A549 (cell line): ENCODE data around the gene CERS6. TPM values are rescaled to one million over a fixed set of nuclear protein-coding genes. Genes with fewer than 3 reads are reported as not detected.

Source experiments
- ATAC-seq, 2 experiments: fragments of 200-7000 bp in 1 of 2; fragments of >200 bp in 1 of 2; cut with Nextera tagmentation in 1 of 2; cut with Tn5 transposase in 1 of 2; 3 replicates each; pipeline versions ENCODE4 v1.8.0 to v1.9.1; 2018 to 2020; ENCODE audit warnings: mild to moderate bottlenecking in 1 of 2, moderate library complexity in 1 of 2
- CTCF ChIA-PET: fragments of 300-600 bp; sonication (Branson Sonifier 250); formaldehyde crosslinking; extraction: SDS; loops from one replicate; lab custom pipeline; 2021; ENCODE audit warnings: antibody characterized with exemption, inconsistent platforms; lab: Yijun Ruan, JAX
- POLR2A ChIA-PET: fragments of 350-600 bp; formaldehyde crosslinking; extraction: SDS; loops from one replicate; lab custom pipeline; 2021; ENCODE audit warnings: antibody characterized with exemption, inconsistent platforms; lab: Yijun Ruan, JAX
- DNase-seq, 2 experiments: peaks; one replicate each; pipeline versions ENCODE4 v3.0.0 to v3.0.0-alpha.2; 2011 to 2016; ENCODE audit warnings: low read depth in 1 of 2, low spot score in 1 of 2
- FAIRE-seq: peaks from 2 replicates; lab custom pipeline; 2011; peaks lifted over from hg19 to GRCh38; lab: Jason Lieb, UNC
- H3K27ac ChIP-seq, 2 experiments: fragments of >200 bp; sonication (Bioruptor Twin); formaldehyde crosslinking; 3 replicates each; pipeline ENCODE4 v1.5.1; 2016 to 2017
- H3K4me1 ChIP-seq: fragments of >200 bp; sonication (Bioruptor Twin); formaldehyde crosslinking; 3 replicates; pipeline ENCODE4 v1.6.1; 2016
- H3K4me2 ChIP-seq: fragments of >200 bp; sonication (Bioruptor Twin); formaldehyde crosslinking; 3 replicates; pipeline ENCODE4 v1.6.1; 2016
- H3K4me3 ChIP-seq: fragments of >200 bp; sonication (Bioruptor Twin); formaldehyde crosslinking; 3 replicates; pipeline ENCODE4 v1.5.1; 2016
- H3K9me3 ChIP-seq: fragments of >200 bp; sonication (Bioruptor Twin); formaldehyde crosslinking; 3 replicates; pipeline ENCODE4 v1.6.1; 2016
- BHLHE40 ChIP-seq: IDR thresholded peaks from 2 replicates; pipeline ENCODE4 v1.6.1; 2012; ENCODE audit warnings: low read depth, low read length, inconsistent platforms
- CHD4 ChIP-seq: fragments of 200-600 bp; sonication (generic); IDR thresholded peaks from 2 replicates; pipeline ENCODE4 v1.6.1; 2016; ENCODE audit warnings: antibody characterized with exemption, mild to moderate bottlenecking, borderline replicate concordance
- FOSB ChIP-seq: fragments of 250-450 bp; sonication (Bioruptor Pico); IDR thresholded peaks from 2 replicates; pipeline ENCODE4 v1.5.0; 2020; ENCODE audit warnings: mild to moderate bottlenecking, moderate library complexity
- FOSL2 ChIP-seq, 2 experiments: fragments of 450-650 bp in 1 of 2; fragments of >200 bp in 1 of 2; sonication (Bioruptor Twin) in 1 of 2; formaldehyde crosslinking; IDR thresholded peaks; 2 replicates each; pipeline versions ENCODE4 v1.5.0 to v1.6.1; 2016 to 2020; ENCODE audit warnings: mild to moderate bottlenecking in 1 of 2, moderate library complexity in 1 of 2
- GATA3 ChIP-seq: IDR thresholded peaks from 2 replicates; pipeline ENCODE4 v1.6.1; 2012; ENCODE audit warnings: borderline replicate concordance
- HEYL ChIP-seq: fragments of 250-450 bp; sonication (Bioruptor Pico); IDR thresholded peaks from 2 replicates; pipeline ENCODE4 v1.8.0; 2021; ENCODE audit warnings: mild to moderate bottlenecking, moderate library complexity
- HOXB13 ChIP-seq: fragments of 250-450 bp; sonication (Bioruptor Pico); IDR thresholded peaks from 2 replicates; pipeline ENCODE4 v1.5.0; 2020; ENCODE audit warnings: low read depth, mild to moderate bottlenecking, moderate library complexity
- HOXB5 ChIP-seq: fragments of 250-450 bp; sonication (Bioruptor Pico); IDR thresholded peaks from 2 replicates; pipeline ENCODE4 v1.5.0; 2020; ENCODE audit warnings: mild to moderate bottlenecking, moderate library complexity
- JUN ChIP-seq, 2 experiments: fragments of >200 bp; sonication (Bioruptor Twin); formaldehyde crosslinking; IDR thresholded peaks; 2 replicates in 1 of 2; 3 replicates in 1 of 2; pipeline ENCODE4 v1.6.1; 2016 to 2017
- KDM1A ChIP-seq: fragments of 200-600 bp; sonication (generic); IDR thresholded peaks from 2 replicates; pipeline ENCODE4 v1.6.1; 2016; ENCODE audit warnings: low read depth, mild to moderate bottlenecking
- KDM5A ChIP-seq: fragments of 200-600 bp; sonication (generic); IDR thresholded peaks from 2 replicates; pipeline ENCODE4 v1.6.1; 2016; ENCODE audit warnings: antibody characterized with exemption, mild to moderate bottlenecking
- MYC ChIP-seq: IDR thresholded peaks from 2 replicates; pipeline ENCODE4 v1.6.1; 2012; ENCODE audit warnings: mild to moderate bottlenecking, inconsistent platforms, low read length, improper control_type of control experiment, borderline replicate concordance
- NPAS2 ChIP-seq: fragments of 250-450 bp; sonication (Bioruptor Pico); IDR thresholded peaks from 2 replicates; pipeline ENCODE4 v1.8.0; 2022; ENCODE audit warnings: mild to moderate bottlenecking, moderate library complexity, borderline replicate concordance
- NR3C1 ChIP-seq: fragments of >200 bp; sonication (Bioruptor Twin); formaldehyde crosslinking; IDR thresholded peaks from 3 replicates; pipeline ENCODE4 v1.6.1; 2017
- POLR2A ChIP-seq: IDR thresholded peaks from 2 replicates; pipeline ENCODE4 v1.6.1; 2012; ENCODE audit warnings: mild to moderate bottlenecking, low read length
- POLR2AphosphoS2 ChIP-seq: conservative IDR thresholded peaks from 2 replicates; pipeline ENCODE4 v1.6.1; 2012; ENCODE audit warnings: low read length, improper control_type of control experiment, inconsistent platforms
- RARB ChIP-seq: fragments of 250-450 bp; sonication (Bioruptor Pico); IDR thresholded peaks from 2 replicates; pipeline ENCODE4 v1.8.0; 2021; ENCODE audit warnings: mild to moderate bottlenecking, moderate library complexity
- RCOR1 ChIP-seq: fragments of 150-350 bp; IDR thresholded peaks from 2 replicates; pipeline ENCODE4 v1.6.1; 2014; ENCODE audit warnings: antibody characterized with exemption, low read length, low read depth
- RNF2 ChIP-seq: fragments of 200-600 bp; sonication (generic); IDR thresholded peaks from 2 replicates; pipeline ENCODE4 v1.6.1; 2016; ENCODE audit warnings: low read depth, mild to moderate bottlenecking, antibody characterized with exemption, moderate library complexity, borderline replicate concordance
- SREBF2 ChIP-seq: fragments of 450-650 bp; IDR thresholded peaks from 2 replicates; pipeline ENCODE4 v1.6.1; 2014; ENCODE audit warnings: mild to moderate bottlenecking, moderate library complexity
- TFCP2L1 ChIP-seq: fragments of 250-450 bp; sonication (Bioruptor Pico); IDR thresholded peaks from 2 replicates; pipeline ENCODE4 v1.5.0; 2021; ENCODE audit warnings: mild to moderate bottlenecking
- ZFP36 ChIP-seq: fragments of 450-650 bp; IDR thresholded peaks from 2 replicates; pipeline ENCODE4 v1.6.1; 2014; ENCODE audit warnings: borderline replicate concordance; ENCODE audit not compliant: partially characterized antibody
- WGBS: methylation state at CpG from one replicate; pipeline ENCODE4 v1.1.6; 2017; ENCODE audit errors: missing lambda C conversion rate; 5-methylcytosine and 5-hydroxymethylcytosine counted together
- polyA plus RNA-seq, 4 experiments: library from polyadenylated mRNA; depleted of rRNA in 3 of 4; stranded (reverse); fragments of >200 nt; fragmentation: RNase III in 1 of 4; extraction: RNeasy Plus Mini Kit Qiagen cat#74134 plus additional on column Dnase treatment in 1 of 4; gene quantifications; 2 replicates in 3 of 4; 3 replicates in 1 of 4; pipeline ENCODE4 v1.2.3, GENCODE V29; 2011 to 2017
- TF ChIP-seq, protein P1 (sequence below): IDR thresholded peaks from 2 replicates; pipeline ENCODE4 v1.6.1; 2012; ENCODE audit warnings: low read depth, borderline replicate concordance
- TF ChIP-seq, protein P2 (sequence below): fragments of 200-600 bp; sonication (generic); IDR thresholded peaks from 2 replicates; pipeline ENCODE4 v1.6.1; 2016; ENCODE audit warnings: antibody characterized with exemption, mild to moderate bottlenecking, moderate library complexity
- TF ChIP-seq, protein P3 (sequence below): fragments of >200 bp; sonication (Bioruptor Twin); formaldehyde crosslinking; IDR thresholded peaks from 3 replicates; pipeline ENCODE4 v1.6.1; 2016
- TF ChIP-seq, protein P4 (sequence below): fragments of >200 bp; sonication (Bioruptor Twin); formaldehyde crosslinking; IDR thresholded peaks from 2 replicates; pipeline ENCODE4 v1.6.1; 2016
- TF ChIP-seq, protein P5 (sequence below): IDR thresholded peaks from 2 replicates; pipeline ENCODE4 v1.6.1; 2012

Gene CERS6
- polyA plus RNA-seq, 2 of the 4 experiments (the other 2 are of a cell fraction), result 12.0 to 16.9 TPM

DNA sequence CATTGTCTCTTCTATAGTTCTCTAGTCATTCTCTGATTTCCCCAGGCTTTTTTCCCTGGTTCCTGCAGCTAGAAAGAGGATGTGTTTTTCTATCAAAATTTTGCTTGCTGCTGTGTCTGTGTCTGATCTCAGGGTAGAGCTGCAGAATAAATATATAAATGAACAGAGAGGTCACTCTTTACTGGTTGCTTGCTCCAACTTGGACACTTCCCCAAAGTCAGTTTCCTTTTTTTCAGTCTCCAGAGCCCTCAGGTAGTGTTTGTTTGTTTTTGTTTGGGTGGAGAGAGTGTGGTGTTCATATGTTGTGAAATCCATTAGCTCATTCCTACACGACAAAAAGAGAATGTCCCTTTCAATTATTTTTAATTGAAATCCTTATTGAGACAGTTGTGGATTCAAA, 85.8 kb downstream of the CERS6 start:
- POLR2A ChIA-PET, result no interaction called here

DNA sequence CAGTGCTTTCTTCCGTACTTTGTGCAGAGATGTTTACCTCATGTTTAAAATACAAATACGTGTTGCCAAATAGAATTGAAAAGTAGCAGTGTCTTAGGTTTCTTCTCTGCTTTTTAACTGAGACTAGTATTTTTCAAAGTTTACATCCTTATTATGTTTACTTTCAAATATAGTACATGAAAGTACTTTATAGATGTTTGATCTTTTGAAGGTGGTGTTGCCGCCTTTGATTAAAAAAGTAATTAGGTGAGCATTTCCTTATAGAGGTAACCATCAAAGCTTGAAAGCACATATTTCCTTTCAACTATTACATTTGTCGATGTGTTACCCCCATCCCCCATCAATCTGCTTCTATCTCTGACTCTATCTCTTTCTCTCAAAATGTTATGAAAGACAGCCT, 87.0 kb downstream of the CERS6 start:
- ChIA-PET CTCF (no interaction called here), POLR2A (no interaction called here)
- no peak for TF ChIP-seq KDM5A
- TF ChIP-seq, protein P1, sequence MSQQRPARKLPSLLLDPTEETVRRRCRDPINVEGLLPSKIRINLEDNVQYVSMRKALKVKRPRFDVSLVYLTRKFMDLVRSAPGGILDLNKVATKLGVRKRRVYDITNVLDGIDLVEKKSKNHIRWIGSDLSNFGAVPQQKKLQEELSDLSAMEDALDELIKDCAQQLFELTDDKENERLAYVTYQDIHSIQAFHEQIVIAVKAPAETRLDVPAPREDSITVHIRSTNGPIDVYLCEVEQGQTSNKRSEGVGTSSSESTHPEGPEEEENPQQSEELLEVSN, result no peak
- TF ChIP-seq, protein P2, sequence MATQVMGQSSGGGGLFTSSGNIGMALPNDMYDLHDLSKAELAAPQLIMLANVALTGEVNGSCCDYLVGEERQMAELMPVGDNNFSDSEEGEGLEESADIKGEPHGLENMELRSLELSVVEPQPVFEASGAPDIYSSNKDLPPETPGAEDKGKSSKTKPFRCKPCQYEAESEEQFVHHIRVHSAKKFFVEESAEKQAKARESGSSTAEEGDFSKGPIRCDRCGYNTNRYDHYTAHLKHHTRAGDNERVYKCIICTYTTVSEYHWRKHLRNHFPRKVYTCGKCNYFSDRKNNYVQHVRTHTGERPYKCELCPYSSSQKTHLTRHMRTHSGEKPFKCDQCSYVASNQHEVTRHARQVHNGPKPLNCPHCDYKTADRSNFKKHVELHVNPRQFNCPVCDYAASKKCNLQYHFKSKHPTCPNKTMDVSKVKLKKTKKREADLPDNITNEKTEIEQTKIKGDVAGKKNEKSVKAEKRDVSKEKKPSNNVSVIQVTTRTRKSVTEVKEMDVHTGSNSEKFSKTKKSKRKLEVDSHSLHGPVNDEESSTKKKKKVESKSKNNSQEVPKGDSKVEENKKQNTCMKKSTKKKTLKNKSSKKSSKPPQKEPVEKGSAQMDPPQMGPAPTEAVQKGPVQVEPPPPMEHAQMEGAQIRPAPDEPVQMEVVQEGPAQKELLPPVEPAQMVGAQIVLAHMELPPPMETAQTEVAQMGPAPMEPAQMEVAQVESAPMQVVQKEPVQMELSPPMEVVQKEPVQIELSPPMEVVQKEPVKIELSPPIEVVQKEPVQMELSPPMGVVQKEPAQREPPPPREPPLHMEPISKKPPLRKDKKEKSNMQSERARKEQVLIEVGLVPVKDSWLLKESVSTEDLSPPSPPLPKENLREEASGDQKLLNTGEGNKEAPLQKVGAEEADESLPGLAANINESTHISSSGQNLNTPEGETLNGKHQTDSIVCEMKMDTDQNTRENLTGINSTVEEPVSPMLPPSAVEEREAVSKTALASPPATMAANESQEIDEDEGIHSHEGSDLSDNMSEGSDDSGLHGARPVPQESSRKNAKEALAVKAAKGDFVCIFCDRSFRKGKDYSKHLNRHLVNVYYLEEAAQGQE, result no peak
- TF ChIP-seq FOSL2 (IDR thresholded peaks at IDR 0.05), result no peak
- no peak for TF ChIP-seq FOSL2 (CRISPR knock-in tag; IDR thresholded peaks at IDR 0.05)
- no peak for TF ChIP-seq SREBF2
- TF ChIP-seq, protein P3, sequence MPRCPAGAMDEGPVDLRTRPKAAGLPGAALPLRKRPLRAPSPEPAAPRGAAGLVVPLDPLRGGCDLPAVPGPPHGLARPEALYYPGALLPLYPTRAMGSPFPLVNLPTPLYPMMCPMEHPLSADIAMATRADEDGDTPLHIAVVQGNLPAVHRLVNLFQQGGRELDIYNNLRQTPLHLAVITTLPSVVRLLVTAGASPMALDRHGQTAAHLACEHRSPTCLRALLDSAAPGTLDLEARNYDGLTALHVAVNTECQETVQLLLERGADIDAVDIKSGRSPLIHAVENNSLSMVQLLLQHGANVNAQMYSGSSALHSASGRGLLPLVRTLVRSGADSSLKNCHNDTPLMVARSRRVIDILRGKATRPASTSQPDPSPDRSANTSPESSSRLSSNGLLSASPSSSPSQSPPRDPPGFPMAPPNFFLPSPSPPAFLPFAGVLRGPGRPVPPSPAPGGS, result no peak
- TF ChIP-seq, protein P4, sequence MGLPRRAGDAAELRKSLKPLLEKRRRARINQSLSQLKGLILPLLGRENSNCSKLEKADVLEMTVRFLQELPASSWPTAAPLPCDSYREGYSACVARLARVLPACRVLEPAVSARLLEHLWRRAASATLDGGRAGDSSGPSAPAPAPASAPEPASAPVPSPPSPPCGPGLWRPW, result no peak
- no peak for TF ChIP-seq JUN (IDR thresholded peaks at IDR 0.05)
- TF ChIP-seq BHLHE40, result no peak
- no peak for TF ChIP-seq CHD4
- TF ChIP-seq NPAS2 (CRISPR knock-in tag), result no peak
- TF ChIP-seq HOXB5, result no peak
- TF ChIP-seq POLR2AphosphoS2, result no peak
- TF ChIP-seq MYC, result no peak
- no peak for TF ChIP-seq RNF2
- no peaks in the 10 kb centered on the region for H3K9me3 ChIP-seq
- no peak overlapping the region for H3K4me3 ChIP-seq
- peaks cover 21% of the 10 kb centered on the region for H3K4me1 ChIP-seq
- H3K27ac ChIP-seq, result no peak overlapping the region
- 86% methylated on average over 4 of the region's 4 CpGs for WGBS
- no peak overlapping the region for H3K4me2 ChIP-seq
- FAIRE-seq (no peak), DNase-seq (no peak), ATAC-seq (no peak)

More for the DNA sequence above, 85.8 kb downstream of the CERS6 start:
- TF ChIP-seq CHD4 (no peak), NR3C1 (no peak), RARB (CRISPR knock-in tag) (no peak), GATA3 (no peak), RNF2 (no peak), KDM1A (no peak), TFCP2L1 (CRISPR knock-in tag) (no peak), HEYL (no peak), HOXB5 (no peak), ZFP36 (no peak), FOSB (no peak), RCOR1 (no peak), HOXB13 (no peak), POLR2A (no peak)
- TF ChIP-seq, protein P5, sequence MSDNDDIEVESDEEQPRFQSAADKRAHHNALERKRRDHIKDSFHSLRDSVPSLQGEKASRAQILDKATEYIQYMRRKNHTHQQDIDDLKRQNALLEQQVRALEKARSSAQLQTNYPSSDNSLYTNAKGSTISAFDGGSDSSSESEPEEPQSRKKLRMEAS, result no peak
- TF ChIP-seq, protein P4, result no peak
- no peak overlapping the region for H3K27ac ChIP-seq
- ATAC-seq (no peak), FAIRE-seq (no peak), DNase-seq (no peak)
- no peak overlapping the region for H3K4me3 ChIP-seq
- CTCF ChIA-PET, result no interaction called here
- WGBS, result 30% methylated on average over 1 of the region's 1 CpG
- H3K9me3 ChIP-seq, result no peaks in the 10 kb centered on the region
- H3K4me1 ChIP-seq, result peaks cover 30% of the 10 kb centered on the region
- H3K4me2 ChIP-seq, result no peak overlapping the region
